ENCODE results near the gene POMT2.
A peak's percentile ranks its signal among the peaks of the same experiment; 100 is the strongest.
"Not testable (repeated sequence)": the region's sequence is repeated elsewhere in the genome, so short reads cannot be mapped to it uniquely, and the experiment has no call there.

Gene POMT2

DNA sequence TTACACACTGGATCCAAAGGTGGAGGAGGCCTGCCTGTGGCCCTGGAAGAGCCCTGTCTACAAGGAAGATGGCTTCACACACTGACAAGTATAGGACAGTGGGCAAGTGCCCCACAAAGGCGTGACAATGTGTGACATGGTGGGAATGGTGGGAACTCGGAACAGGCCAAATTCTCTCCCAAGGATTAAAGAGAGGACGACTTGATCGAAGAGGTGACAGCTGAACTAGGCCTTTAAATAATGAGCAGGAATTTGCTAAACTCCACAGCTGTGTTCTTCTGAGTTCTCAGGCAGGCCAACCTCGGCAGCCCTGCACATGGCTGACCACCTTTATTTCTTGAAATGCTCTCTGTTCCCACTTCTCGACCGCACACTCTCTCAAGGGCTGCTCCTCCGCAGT lies 23.8 kb downstream of the POMT2 start:
- DNase-seq, result no peak

GRCh38 chr14:77296155-77296554 lies 24.5 kb downstream of the POMT2 start:
- DNase-seq, result no peak

DNA sequence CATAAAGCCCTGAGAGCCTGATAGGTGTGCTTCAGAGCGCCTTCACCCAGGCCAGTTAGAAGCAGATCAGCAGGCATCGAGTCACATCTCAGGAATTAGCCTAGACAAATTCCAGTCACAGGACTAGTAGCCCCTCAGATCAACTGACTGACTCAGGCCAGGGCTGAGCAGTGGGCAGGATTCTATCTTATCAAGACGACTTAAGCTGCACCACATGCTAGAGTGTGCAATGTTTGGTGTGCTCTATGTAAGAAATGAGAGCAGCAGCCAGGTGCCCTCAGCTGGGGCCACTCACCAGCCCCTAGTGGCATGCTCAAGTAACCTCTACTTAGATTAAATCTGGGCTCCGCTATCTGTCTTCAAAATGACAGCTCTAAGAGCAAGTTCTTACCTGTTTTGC lies 30.0 kb downstream of the POMT2 start:
- no peak for DNase-seq

DNA sequence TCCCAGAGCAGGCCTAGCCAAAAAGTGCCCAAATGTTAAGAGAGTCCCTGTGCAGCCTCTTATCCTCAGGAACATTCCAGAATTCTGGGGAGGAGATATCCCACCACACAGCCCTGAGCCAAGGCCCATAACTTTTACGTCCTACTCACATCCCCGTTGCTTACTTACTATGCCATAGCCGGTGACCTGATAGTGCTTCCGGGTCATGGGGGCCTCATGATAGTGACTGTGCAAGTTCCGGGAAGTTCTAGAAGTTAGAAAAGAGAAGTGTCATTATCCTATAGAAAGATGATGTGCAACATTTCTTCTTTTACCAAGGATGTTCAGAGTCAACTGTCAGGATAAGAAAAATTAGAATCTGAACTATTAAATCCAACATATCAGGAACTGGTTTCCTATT lies 34.1 kb downstream of the POMT2 start:
- DNase-seq, result no peak

- DNase-seq, result peak in 2 of 14 donors; percentile 29 to 97
Measured at GRCh38 chr14:77284466-77284865, 36.2 kb downstream of the POMT2 start.

DNA sequence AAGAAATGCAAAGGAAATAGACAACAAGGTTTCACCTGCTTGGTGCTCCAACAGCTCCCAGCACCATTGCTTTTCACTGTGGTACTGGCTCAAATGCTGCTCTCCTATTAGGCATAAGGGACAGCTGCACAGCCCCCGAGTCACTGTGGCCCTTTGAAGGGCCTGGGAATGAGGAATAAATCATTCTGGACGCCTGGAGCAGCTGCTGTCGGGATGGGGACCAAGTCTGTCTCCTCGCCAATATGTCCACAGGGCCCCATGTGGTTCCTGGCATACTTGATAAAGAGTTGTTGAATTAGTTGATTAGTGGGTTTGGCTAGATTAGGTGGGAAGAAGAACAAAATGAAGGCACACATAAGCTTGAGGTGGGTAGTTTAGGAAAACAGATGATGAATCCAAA lies 36.6 kb downstream of the POMT2 start:
- no peak for DNase-seq

- DNase-seq, result no peak
Measured at GRCh38 chr14:77281852-77282410, 38.8 kb downstream of the POMT2 start.

GRCh38 chr14:77280921-77281320 lies 39.8 kb downstream of the POMT2 start:
- DNase-seq, result not testable (repeated sequence)

- no peak for DNase-seq
Measured at GRCh38 chr14:77279719-77280118, 41.0 kb downstream of the POMT2 start.

DNA sequence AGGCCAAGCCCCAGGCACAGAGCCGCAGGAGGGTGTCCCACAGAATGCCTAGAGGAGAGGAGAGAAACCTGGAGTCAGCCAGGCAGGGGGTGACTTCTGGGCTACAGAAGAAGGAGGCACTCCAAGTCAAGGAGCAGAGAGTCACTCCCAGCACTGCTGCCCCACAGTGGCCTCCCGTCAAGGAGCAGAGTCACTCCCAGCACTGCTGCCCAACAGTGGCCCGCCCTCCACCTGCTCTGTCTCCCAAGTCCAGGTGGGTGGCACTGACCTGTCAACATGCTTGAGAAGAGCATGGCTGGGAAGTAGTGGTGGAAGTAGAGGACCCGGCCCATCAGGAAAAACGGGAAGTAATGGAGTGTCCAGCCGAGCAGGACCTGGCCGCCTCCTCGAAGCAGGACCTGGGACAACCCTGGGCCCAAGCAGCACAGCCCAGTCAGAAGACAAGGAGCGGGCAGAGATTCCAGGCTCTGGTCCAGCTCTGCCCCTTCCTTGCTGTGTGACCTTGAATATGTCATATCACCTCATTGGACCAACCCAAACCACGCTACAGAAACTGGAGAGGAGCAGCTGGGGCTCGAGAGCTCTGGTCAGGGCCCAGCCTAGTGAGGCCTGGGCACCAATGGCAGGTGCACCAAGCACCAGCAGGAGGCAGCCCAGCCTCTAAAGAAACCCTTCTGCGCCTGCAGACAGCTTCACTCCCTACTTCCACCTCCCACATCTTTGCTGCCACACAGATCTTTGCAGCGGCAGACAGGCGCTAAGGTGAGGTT lies 42.0 kb downstream of the POMT2 start:
- no peak for DNase-seq

DNA sequence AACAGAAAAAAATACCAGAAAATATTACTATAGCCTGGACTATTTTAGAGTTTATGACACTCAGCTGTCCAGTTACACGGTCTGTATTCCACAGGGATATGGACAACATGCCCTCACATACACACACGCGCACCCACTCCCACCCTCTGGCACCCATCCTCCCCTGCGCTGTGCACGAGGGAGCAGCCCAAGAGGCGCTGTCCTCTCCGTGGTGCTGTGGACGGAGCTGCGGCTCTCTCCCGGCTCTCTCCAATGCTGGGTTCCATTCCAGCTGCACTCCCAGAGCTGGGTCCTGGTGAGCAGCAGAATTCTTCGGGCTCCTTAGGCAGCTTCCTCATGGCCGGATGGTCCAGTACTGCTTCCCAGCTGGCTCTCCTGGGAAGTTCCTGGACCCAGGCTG lies 43.7 kb downstream of the POMT2 start:
- no peak for DNase-seq

- DNase-seq, result no peak
Measured at GRCh38 chr14:77276295-77276935, 44.3 kb downstream of the POMT2 start.

DNA sequence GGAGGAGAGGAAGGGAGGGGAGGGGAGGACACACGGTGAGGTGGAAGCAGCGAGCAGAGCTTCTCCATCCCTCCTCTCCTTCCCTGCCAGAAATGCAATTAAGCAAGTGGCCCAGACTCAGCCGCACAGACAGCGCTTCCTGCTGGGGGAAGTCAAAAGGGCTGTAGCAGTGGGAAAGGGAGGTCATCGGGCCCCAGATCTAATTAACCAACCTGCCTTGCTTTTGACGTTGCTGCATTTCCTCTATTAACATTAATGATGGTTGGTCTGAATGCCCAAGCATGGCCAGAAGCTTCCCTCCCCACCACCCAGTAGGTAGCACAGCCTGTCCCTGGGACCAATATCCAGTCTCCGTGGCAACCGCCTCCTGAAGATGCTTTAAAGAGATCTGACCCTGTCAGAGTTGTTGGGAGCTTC lies 45.1 kb downstream of the POMT2 start:
- peak in 4 of 14 donors; percentile 26 to 88 (median 66) for DNase-seq

DNA sequence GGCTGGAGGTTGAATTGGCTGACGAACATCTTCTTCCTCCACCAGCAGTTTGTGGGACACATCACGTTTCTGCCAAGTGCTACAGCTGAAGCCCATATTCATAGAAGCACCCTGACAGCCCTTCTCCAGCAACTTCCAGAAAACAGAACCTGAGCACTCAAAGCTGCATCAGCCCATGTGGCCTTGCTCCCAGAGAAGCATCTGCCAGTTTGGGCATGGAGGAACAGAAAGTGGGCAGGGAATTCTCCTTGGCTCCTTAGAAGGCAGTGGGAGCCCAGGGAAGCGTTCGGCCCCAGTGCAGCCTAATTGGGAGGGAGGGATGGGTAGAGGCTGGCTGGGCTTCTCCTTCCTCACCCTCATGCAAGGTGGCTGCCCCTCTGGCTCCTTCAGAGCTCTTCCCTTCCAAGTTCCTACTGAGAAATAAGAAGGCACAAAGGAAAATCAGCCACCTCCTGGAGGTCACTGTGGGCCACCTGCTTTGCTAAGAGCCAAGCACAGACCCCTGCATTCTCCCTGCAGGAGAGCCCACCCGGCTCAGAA lies 45.6 kb downstream of the POMT2 start:
- DNase-seq, result peak in 8 of 14 donors; percentile 24 to 83 (median 52)

GRCh38 chr14:77273796-77274195 lies 46.9 kb downstream of the POMT2 start:
- no peak for DNase-seq

GRCh38 chr14:77272261-77272660 lies 48.4 kb downstream of the POMT2 start:
- no peak for DNase-seq

- no peak for DNase-seq
Measured at GRCh38 chr14:77271113-77271710, 49.5 kb downstream of the POMT2 start, which contains the start of gene NGB. NGB (minus strand) TSS chr14:77271206; CDS start chr14:77270937, 269 bp downstream.

DNA sequence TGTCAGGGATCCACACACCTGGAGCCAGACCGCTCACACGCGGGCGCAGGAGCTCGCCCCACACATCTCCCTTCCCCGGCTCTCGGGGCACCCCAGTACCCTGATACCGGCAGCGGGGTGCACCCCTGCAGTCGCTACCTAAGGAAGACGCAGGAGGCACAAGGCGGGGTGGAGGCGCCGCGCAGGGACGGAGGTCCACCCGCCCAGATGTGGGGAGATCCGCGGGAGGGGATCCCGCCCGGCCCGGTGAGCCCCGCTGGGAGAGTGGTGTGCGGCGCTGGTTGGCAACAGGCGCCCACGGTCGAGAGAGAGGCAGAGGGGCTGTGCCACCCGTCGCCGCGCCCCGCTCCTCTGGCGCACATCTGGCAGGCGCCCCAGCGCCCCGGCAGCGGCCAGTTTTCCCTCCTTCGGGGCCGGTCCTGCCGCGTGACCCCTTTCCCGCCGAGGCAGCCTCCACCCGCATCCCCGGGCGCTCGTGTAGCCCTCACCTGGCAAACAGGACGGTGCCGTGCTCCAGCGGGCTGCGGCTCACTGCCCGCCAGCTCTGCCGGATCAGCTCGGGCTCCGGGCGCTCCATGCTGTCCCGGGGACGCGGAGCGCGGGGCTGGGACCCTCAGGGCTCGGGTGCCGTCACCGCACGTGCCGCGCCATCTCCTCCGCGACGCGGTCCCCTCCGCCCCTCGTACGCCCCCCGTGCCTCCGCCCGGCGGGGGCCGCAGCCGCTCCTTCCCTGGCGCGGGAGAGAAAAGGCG lies 50.1 kb downstream of the POMT2 start:
- DNase-seq, result no peak

GRCh38 chr14:77268989-77269600 lies 51.6 kb downstream of the POMT2 start:
- no peak for DNase-seq

- no peak for DNase-seq
Measured at GRCh38 chr14:77267937-77268699, 52.6 kb downstream of the POMT2 start.

- DNase-seq, result no peak
Measured at GRCh38 chr14:77266336-77266735, 54.3 kb downstream of the POMT2 start.
